Cardiac septum (tissue), 1 donor: ENCODE measurements around the gene IPO4. TPM values are rescaled to one million over a fixed set of nuclear protein-coding genes. Genes with fewer than 3 reads are reported as not detected.
A peak's percentile ranks its signal among the peaks of the same experiment; 100 is the strongest.

ENCODE experiments used
- DNase-seq: peaks from one replicate; pipeline ENCODE4 v3.0.0-alpha.2; 2020; ENCODE audit warnings: low spot score
- intact Hi-C: fragments of 100-400 bp; cut with DNase I; formaldehyde crosslinking; loops from one replicate; pipeline ENCODE4 v1.14.0; 2022
- total RNA-seq: library from RNA; stranded (reverse); fragmentation: NEBNext Ultra II Directional; extraction: Animal tissue kit (Norgen Biotek cat#: 25700); gene quantifications from one replicate; pipeline ENCODE4 v1.2.1, GENCODE V29; 2021
- donor health status: DM: no; HTN: no; CAD: no.

IPO4 gene
- total RNA-seq, 1 donor from 2014 or later = 15.7 TPM

GRCh38 chr14:24159777-24160498, 28.7 kb downstream of the IPO4 start:
- intact Hi-C loops = loop anchor here (2.0 kb wide), 2 partner anchors 23 to 101 kb away; partner anchors contain the start of gene PSME1
- DNase-seq = no peak

- intact Hi-C loops = no loop called here
- no peak for DNase-seq
Observed at GRCh38 chr14:24157331-24157730, 31.3 kb downstream of the IPO4 start.

GRCh38 chr14:24156840-24157239, 31.8 kb downstream of the IPO4 start:
- intact Hi-C loops = no loop called here
- no peak for DNase-seq

GRCh38 chr14:24155100-24155499, 33.5 kb downstream of the IPO4 start:
- intact Hi-C loops = no loop called here
- no peak for DNase-seq

- intact Hi-C loops = no loop called here
- DNase-seq = no peak
Observed at GRCh38 chr14:24151404-24152080, 37.1 kb downstream of the IPO4 start.

GRCh38 chr14:24150993-24151392, 37.6 kb downstream of the IPO4 start:
- intact Hi-C loops = no loop called here
- DNase-seq = no peak

GRCh38 chr14:24150567-24150966, 38.0 kb downstream of the IPO4 start:
- intact Hi-C loops = no loop called here
- no peak for DNase-seq

- DNase-seq = no peak
- intact Hi-C loops = no loop called here
Observed at GRCh38 chr14:24150061-24150460, 38.6 kb downstream of the IPO4 start.

- intact Hi-C loops = no loop called here
- DNase-seq = no peak
Observed at GRCh38 chr14:24149302-24149969, 39.2 kb downstream of the IPO4 start.

- DNase-seq = no peak
- intact Hi-C loops = no loop called here
Observed at GRCh38 chr14:24147761-24148428, 40.7 kb downstream of the IPO4 start.

- peak; percentile 99 for DNase-seq
- intact Hi-C loops = no loop called here
Observed at GRCh38 chr14:24146978-24147760, 41.4 kb downstream of the IPO4 start, which contains the start of gene RNF31. RNF31 (plus strand) TSS chr14:24147498; CDS start chr14:24147699, 201 bp downstream.

- peak; percentile 97 for DNase-seq
- intact Hi-C loops = no loop called here
Observed at GRCh38 chr14:24146453-24146977, 42.1 kb downstream of the IPO4 start, which contains the start of gene PSME2. PSME2 (minus strand) TSS chr14:24146610; CDS start chr14:24146581, 29 bp downstream.

- intact Hi-C loops = no loop called here
Observed at GRCh38 chr14:24145690-24146452, 42.7 kb downstream of the IPO4 start.

GRCh38 chr14:24145219-24145618, 43.4 kb downstream of the IPO4 start:
- no peak for DNase-seq
- intact Hi-C loops = no loop called here

More at GRCh38 chr14:24145690-24146452, 42.7 kb downstream of the IPO4 start:
- DNase-seq = no peak

GRCh38 chr14:24144451-24144850, 44.2 kb downstream of the IPO4 start:
- no peak for DNase-seq
- intact Hi-C loops = loop anchor here (5.0 kb wide), 1 partner anchor 53 kb away; the partner anchor contains the start of gene TM9SF1

- no peak for DNase-seq
- intact Hi-C loops = loop anchor here (5.0 kb wide), 1 partner anchor 54 kb away; the partner anchor contains the start of gene TM9SF1
Observed at GRCh38 chr14:24143511-24143910, 45.1 kb downstream of the IPO4 start.

- DNase-seq = peak; percentile 100
- intact Hi-C loops = loop anchor here (2.0 to 5.0 kb wide), 2 partner anchors 26 to 56 kb away; partner anchors contain the start of genes DCAF11, NRL and TM9SF1
Observed at GRCh38 chr14:24141097-24141880, 47.3 kb downstream of the IPO4 start, which contains the start of gene EMC9. EMC9 (minus strand) TSS chr14:24141591; CDS start chr14:24141304, 287 bp downstream.
